ENCODE data around the gene CDC14B. TPM values are rescaled to one million over a fixed set of nuclear protein-coding genes. Genes with fewer than 3 reads are reported as not detected.

CDC14B gene
- total and polyA plus RNA-seq, 4 donors: 8.8 to 33.3 (median 11.3) TPM

- Histone ChIP-seq H3K27ac (ENCODE audit: low read depth in 1 of 2, low read length in 2 of 2) (no peak overlapping the region), H3K4me3 (ENCODE audit: low read depth in 1 of 3, low read length in 3 of 3) (no peak overlapping the region), H3K27me3 (ENCODE audit: control insufficient read depth in 4 of 4, insufficient read depth in 4 of 4, low read length in 3 of 4) (no peaks in the 10 kb centered on the region), H3K9me3 (ENCODE audit: control insufficient read depth in 4 of 4, low read length in 3 of 4) (no peaks in the 10 kb centered on the region), H3K4me1 (ENCODE audit: control insufficient read depth in 4 of 4, insufficient read depth in 4 of 4, low read length in 3 of 4) (peaks cover 2 to 14% (median 5%) of the 10 kb centered on the region in 4 donors), H3K36me3 (ENCODE audit: control insufficient read depth in 4 of 4, insufficient read depth in 3 of 4, low read depth in 1 of 4, low read length in 3 of 4) (peaks cover 0 to 4% (median under 1%) of the 10 kb centered on the region in 4 donors), H3K9ac (ENCODE audit: low read depth in 1 of 2, low read length in 2 of 2) (no peak overlapping the region)
- 96% methylated on average over 55 of the region's 55 CpGs for WGBS
- TF ChIP-seq MAX (IDR thresholded peaks at IDR 0.05) (no peak), EGR1 (IDR thresholded peaks at IDR 0.05; ENCODE audit: low read depth in 2 of 2) (no peak), JUND (IDR thresholded peaks at IDR 0.05) (no peak), RXRA (IDR thresholded peaks at IDR 0.05) (no peak), HNF4G (IDR thresholded peaks at IDR 0.05) (no peak), NR2F2 (IDR thresholded peaks at IDR 0.05) (no peak), GABPA (IDR thresholded peaks at IDR 0.05 in 1 of 2, conservative IDR thresholded peaks at IDR 0.05 in 1 of 2) (no peak), FOXA1 (IDR thresholded peaks at IDR 0.05) (no peak), SP1 (IDR thresholded peaks at IDR 0.05) (no peak), HNF4A (conservative IDR thresholded peaks at IDR 0.05) (no peak), RAD21 (IDR thresholded peaks at IDR 0.05) (no peak), TAF1 (conservative IDR thresholded peaks at IDR 0.05) (no peak), YY1 (IDR thresholded peaks at IDR 0.05) (no peak), ATF3 (IDR thresholded peaks at IDR 0.05) (no peak)
- TF ChIP-seq, protein P1, sequence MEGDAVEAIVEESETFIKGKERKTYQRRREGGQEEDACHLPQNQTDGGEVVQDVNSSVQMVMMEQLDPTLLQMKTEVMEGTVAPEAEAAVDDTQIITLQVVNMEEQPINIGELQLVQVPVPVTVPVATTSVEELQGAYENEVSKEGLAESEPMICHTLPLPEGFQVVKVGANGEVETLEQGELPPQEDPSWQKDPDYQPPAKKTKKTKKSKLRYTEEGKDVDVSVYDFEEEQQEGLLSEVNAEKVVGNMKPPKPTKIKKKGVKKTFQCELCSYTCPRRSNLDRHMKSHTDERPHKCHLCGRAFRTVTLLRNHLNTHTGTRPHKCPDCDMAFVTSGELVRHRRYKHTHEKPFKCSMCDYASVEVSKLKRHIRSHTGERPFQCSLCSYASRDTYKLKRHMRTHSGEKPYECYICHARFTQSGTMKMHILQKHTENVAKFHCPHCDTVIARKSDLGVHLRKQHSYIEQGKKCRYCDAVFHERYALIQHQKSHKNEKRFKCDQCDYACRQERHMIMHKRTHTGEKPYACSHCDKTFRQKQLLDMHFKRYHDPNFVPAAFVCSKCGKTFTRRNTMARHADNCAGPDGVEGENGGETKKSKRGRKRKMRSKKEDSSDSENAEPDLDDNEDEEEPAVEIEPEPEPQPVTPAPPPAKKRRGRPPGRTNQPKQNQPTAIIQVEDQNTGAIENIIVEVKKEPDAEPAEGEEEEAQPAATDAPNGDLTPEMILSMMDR (IDR thresholded peaks at IDR 0.05; ENCODE audit: low read depth, low read length, missing input control): no peak
- TF ChIP-seq, protein P2, sequence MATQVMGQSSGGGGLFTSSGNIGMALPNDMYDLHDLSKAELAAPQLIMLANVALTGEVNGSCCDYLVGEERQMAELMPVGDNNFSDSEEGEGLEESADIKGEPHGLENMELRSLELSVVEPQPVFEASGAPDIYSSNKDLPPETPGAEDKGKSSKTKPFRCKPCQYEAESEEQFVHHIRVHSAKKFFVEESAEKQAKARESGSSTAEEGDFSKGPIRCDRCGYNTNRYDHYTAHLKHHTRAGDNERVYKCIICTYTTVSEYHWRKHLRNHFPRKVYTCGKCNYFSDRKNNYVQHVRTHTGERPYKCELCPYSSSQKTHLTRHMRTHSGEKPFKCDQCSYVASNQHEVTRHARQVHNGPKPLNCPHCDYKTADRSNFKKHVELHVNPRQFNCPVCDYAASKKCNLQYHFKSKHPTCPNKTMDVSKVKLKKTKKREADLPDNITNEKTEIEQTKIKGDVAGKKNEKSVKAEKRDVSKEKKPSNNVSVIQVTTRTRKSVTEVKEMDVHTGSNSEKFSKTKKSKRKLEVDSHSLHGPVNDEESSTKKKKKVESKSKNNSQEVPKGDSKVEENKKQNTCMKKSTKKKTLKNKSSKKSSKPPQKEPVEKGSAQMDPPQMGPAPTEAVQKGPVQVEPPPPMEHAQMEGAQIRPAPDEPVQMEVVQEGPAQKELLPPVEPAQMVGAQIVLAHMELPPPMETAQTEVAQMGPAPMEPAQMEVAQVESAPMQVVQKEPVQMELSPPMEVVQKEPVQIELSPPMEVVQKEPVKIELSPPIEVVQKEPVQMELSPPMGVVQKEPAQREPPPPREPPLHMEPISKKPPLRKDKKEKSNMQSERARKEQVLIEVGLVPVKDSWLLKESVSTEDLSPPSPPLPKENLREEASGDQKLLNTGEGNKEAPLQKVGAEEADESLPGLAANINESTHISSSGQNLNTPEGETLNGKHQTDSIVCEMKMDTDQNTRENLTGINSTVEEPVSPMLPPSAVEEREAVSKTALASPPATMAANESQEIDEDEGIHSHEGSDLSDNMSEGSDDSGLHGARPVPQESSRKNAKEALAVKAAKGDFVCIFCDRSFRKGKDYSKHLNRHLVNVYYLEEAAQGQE (IDR thresholded peaks at IDR 0.05): no peak
- TF ChIP-seq, protein P3, sequence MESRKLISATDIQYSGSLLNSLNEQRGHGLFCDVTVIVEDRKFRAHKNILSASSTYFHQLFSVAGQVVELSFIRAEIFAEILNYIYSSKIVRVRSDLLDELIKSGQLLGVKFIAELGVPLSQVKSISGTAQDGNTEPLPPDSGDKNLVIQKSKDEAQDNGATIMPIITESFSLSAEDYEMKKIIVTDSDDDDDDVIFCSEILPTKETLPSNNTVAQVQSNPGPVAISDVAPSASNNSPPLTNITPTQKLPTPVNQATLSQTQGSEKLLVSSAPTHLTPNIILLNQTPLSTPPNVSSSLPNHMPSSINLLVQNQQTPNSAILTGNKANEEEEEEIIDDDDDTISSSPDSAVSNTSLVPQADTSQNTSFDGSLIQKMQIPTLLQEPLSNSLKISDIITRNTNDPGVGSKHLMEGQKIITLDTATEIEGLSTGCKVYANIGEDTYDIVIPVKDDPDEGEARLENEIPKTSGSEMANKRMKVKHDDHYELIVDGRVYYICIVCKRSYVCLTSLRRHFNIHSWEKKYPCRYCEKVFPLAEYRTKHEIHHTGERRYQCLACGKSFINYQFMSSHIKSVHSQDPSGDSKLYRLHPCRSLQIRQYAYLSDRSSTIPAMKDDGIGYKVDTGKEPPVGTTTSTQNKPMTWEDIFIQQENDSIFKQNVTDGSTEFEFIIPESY (IDR thresholded peaks at IDR 0.05): no peak
- no peak for DNase-seq (ENCODE audit: low spot score)
Observed at GRCh38 chr9:96496368-96497116, 123.1 kb downstream of the CDC14B start.

All from liver (tissue), 9 donors.